ENCODE measurements around the gene GRHL1.

GRCh38 chr2:9908639-9909038 lies 42.9 kb upstream of the GRHL1 start:
- TF ChIP-seq CTCF (IDR thresholded peaks at IDR 0.05; ENCODE audit: borderline replicate concordance, extremely low read depth, low read length, poor library complexity, severe bottlenecking) (no peak), EZH2 (IDR thresholded peaks at IDR 0.05; ENCODE audit: borderline replicate concordance, low read depth, low read length, severe bottlenecking) (no peak)

Measured in DND-41 (cell line).